AG09319 (cell line): ENCODE results near the gene PKD2L2.

Experiments
- DNase-seq: peaks from one replicate; pipeline ENCODE4 v3.0.0-alpha.2; 2010; ENCODE audit warnings: low read depth; ENCODE audit errors: extremely low read depth
- TF ChIP-seq, protein P1 (sequence below): IDR thresholded peaks from 2 replicates; pipeline ENCODE4 v1.5.1; 2011; ENCODE audit warnings: low read depth, mild to moderate bottlenecking, inconsistent platforms, low read length, moderate library complexity

Gene PKD2L2

DNA sequence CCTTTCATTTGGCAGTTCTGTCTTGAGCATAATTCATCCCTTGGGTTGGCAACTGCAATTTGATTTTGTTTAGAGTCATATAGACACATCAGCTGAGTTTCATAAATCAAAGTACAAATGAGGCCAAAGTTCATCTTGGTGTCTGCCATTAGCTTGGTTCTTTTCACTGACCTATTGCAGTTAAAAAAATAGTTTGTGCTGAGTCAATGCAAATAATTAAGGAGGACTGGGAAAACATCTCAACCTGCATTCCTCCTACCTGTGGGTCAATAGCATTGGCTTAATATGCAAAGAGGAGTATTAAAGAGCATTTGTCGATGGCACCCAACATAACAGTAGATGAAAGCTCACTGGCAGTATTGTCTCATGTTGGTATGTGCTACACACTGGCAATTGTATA is 1.6 kb downstream of the PKD2L2 start:
- TF ChIP-seq, protein P1, sequence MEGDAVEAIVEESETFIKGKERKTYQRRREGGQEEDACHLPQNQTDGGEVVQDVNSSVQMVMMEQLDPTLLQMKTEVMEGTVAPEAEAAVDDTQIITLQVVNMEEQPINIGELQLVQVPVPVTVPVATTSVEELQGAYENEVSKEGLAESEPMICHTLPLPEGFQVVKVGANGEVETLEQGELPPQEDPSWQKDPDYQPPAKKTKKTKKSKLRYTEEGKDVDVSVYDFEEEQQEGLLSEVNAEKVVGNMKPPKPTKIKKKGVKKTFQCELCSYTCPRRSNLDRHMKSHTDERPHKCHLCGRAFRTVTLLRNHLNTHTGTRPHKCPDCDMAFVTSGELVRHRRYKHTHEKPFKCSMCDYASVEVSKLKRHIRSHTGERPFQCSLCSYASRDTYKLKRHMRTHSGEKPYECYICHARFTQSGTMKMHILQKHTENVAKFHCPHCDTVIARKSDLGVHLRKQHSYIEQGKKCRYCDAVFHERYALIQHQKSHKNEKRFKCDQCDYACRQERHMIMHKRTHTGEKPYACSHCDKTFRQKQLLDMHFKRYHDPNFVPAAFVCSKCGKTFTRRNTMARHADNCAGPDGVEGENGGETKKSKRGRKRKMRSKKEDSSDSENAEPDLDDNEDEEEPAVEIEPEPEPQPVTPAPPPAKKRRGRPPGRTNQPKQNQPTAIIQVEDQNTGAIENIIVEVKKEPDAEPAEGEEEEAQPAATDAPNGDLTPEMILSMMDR: no peak
- no peak for DNase-seq

DNA sequence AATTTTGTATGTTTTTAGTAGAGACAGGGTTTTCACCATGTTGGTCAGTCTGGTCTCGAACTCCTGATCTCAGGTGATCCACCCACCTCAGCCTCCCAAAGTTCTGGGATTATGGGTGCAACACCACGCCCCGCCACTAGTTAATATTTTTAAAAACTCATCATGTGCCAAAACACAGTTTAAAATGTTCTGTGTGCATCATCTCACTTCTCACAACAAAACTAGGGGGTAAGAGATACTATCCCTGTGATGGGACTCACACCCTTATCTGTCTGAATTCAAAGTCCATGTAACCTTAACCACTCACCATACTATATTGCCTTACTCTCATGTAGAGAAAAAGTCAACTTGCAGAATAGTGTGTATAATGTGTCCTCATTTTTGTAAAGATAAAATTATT is 2.6 kb downstream of the PKD2L2 start:
- TF ChIP-seq, protein P1: no peak
- DNase-seq: no peak

DNA sequence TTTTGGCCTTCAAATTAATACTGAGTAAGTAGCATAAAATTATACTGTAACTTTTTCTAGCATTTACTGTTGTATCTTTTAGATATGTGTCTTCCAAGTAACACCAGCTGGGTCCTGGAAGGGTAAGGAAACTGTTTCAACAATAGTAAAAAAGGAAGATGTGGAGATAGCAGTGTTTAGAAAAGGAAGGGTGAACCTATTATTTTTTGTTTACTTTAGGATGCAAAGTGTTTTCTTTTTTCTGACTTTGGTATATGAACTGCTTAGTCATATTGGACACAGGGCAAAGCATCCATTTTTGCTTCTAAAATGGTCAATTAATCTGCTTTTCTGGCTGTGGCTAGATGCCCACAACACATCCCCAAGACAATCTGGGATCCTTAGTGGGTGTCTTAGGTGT is 5.3 kb downstream of the PKD2L2 start:
- no peak for DNase-seq
- TF ChIP-seq, protein P1: no peak

DNA sequence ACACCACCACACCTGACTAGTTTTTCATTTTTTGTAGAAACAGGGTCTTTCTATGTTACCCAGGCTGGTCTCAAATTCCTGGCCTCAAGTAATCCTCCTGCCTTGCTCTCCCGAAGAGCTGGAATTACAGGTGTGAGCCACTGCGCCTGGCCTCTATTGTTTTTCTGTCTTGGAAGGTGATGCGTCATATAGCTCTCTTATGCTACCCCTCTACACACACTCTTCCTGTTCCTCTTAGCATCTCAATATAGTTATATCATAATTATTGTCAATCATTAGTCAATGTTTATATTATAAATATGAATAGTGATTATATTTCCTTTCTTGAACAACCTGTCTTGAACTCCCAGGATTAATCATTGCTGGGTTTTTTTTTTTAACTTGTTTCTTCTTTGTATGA is 7.3 kb downstream of the PKD2L2 start:
- TF ChIP-seq, protein P1: no peak
- no peak for DNase-seq

DNA sequence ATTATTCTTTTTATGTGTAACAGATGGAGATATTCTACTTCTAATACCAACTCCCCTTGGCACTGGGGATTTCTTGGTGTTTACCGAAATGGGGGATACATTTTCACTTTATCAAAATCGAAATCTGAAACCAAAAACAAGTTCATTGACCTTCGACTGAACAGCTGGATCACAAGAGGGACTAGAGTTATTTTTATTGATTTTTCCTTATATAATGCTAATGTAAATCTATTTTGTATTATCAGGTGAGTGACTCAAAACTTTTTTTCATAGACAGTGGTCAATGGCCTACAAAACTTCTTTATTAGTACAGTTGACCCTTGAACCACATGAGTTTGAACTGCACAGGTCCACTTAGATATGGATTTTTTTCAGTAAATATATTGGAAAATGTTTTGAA is 10.2 kb downstream of the PKD2L2 start:
- DNase-seq: no peak
- TF ChIP-seq, protein P1: no peak

DNA sequence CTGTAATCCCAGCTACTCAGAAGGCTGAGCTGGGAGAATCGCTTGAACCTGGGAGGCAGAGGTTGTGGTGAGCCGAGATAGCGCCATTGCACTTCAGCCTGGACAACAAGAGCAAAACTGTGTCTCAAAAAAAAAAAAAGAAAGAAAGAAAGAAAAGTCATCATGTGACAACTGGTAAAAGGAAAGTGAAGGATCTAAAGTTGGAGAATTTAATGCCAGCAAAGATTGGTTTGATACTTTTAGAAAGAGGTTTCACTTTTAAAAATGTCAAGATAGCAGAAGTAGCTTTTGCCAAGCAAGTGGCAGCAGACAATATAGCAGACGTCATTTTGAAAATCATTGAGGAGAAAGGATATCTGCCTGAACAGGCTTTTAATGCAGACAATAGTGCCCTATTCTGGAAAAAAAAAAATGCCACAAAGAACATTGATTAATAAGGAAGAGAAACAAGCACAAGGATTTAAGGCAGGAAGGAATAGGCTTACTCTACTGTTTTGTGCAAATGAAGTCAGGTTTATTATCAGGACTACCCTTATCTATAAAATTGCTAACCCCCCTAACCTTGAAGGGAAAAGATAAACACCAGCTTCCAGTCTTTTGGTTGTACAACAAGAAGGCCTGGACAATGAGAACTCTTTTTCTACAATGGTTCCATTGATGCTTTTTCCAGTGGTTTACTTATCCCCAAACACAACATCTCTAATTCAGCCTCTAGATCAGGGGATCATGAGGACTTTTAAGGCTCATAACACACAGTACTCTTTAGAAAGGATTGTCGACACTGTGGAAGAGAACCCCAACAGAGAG is 12.0 kb downstream of the PKD2L2 start:
- no peak for DNase-seq
- TF ChIP-seq, protein P1: no peak

DNA sequence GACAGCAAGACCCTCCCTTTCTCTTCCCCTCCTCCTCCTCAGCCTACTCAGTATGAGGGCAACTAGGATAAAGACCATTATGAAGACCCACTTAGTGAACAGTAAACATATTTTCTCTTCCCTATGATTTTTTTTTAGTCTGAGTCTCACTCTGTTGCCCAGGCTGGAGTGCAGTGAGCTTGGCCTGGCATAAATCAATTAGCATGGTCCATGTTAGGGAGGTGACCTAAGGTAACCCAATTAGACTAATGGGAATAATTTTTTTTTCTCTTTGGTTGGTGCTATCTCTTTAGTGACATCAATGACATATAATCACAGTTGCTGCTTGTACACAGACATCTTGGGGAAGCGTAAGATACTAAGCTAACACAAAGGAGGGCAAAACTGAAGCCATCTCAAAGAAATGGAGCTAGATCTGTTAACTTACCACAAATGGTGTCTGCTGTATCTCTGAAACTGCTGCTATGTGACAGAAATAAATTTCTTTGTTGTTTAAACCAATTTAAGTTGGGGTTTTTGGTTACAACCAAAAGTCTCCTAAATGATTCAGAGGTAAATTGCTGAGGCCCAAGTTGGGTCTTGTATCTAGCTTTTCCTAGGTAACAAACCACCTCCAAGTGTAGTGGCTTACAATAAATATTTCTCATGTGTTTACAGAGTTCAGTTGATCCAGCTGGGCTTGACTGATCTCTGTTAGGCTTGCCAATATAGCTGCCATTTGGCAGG is 13.3 kb downstream of the PKD2L2 start:
- no peak for DNase-seq
- TF ChIP-seq, protein P1: no peak
